Stimulated activated CD4-positive, alpha-beta T cell treated with anti-CD3 and anti-CD28 coated beads, Interleukin-1b, Interleukin-23, amount 100 ng/mL, for 24 hours (primary cell): Measurements from ENCODE around the gene PTX4.

Experiments
- DNase-seq, 4 experiments: peaks; one replicate each; pipeline ENCODE4 v3.0.0-alpha.2; 2020; ENCODE audit warnings: low read depth in 4 of 4, low spot score in 1 of 4

The PTX4 gene

DNA sequence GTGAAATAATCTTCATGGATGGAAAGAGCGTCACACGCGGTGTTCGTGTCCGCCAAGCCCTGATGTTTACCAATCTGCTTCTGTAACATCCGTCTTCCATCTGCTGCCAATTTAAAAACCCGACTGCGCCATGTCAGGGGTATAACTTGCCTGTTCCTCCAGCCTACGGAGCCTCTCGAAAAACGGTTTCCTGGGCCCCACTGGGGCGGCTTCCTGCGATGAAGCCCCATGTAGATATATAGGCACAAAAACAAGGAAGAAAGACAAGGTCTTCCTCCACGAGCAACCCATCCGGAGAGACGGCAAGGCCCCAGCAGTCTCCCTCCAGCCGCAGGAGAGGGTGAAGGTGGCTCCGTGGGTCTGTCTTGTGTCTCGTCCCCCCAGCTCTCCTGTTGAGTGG lies at the start of gene PTX4:
TSS of gene PTX4 (minus strand) at position 326 of the 400 bp plus-strand sequence. CDS start at position 291, 35 bp downstream.
- DNase-seq: no peak

- DNase-seq: no peak
Measured at GRCh38 chr16:1537763-1538289, 49.1 kb upstream of the PTX4 start.

- DNase-seq: no peak
Measured at GRCh38 chr16:1537138-1537577, 48.4 kb upstream of the PTX4 start.

- DNase-seq: no peak
Measured at GRCh38 chr16:1536601-1537000, 47.9 kb upstream of the PTX4 start.

DNA sequence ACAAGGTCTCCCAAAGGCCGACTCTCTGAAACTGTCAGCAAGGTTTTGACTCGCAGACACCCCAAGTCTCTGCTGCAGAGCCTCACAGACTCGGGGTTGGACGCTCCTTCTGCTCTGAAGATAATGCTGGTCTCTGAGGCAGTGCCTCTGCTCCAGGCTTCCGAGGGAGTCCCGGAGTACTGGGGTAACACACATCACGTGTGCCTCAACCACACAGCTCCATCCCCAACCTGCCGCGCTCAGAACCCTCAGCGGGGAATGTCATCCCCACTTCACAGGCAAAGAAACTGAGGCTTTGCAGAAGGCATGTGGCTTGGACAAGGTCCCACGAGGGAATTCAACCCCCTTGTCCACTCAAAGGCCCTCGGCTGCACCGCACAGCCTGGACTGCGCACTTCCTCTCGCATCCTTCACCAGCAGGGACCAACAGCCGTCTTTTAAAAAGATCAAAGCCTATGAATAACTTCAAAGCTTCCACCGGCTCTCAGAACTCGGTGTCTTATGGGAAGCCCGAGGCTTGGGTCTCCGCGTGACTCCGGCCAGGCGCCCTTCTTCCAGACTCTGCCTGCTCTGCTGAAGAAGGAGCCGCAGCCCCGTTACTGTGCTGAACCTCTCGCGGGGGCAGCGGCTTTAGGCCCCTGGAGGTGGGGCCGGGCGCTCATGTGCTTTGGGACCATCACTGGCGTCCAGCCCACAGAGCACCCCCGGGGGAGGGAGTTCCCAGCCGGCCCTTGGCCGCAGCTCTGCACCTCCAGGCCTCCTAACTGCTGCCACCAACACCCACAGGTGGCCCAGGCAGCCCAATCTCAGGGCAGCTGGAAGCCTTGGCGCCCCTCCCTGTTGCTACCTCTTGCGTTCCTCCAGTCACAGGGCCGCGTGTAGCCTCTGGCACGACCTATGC lies 46.9 kb upstream of the PTX4 start:
- DNase-seq: no peak

DNA sequence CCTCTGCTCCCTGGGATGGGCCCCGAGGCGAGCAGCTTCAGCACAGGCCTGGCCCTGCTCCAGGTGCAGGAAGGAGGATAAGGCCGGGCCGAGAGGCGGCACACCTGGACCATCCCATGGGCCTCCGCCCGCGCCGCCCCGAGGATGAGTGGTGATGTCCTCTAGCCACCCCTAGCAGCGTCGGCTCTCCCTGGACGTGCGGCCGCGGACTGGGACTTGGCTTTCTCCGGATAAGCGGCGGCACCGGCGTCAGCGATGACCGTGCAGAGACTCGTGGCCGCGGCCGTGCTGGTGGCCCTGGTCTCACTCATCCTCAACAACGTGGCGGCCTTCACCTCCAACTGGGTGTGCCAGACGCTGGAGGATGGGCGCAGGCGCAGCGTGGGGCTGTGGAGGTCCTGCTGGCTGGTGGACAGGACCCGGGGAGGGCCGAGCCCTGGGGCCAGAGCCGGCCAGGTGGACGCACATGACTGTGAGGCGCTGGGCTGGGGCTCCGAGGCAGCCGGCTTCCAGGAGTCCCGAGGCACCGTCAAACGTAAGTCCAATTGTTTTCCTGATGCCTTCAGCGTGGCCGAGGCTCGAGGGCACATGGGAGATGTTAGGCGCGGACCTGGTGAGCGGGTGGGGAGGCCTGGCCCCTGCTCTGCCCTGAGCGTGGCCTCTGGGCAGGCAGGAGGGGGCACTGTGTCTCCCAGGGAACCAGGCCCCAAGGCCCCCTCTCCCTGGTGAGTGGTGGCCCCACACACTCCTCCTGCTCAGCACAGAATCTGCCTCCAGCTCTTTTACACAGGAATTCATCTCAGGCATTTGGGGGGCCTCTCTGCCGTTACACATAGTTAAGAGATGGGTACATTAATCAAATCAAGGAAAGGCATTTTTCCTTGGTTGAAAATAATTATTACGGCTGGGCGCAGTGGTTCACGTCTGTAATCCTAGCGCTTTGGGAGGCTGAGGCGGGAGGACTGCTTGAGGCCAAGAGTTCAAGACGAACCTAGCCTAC lies 45.6 kb upstream of the PTX4 start:
- DNase-seq: peak in 1 of 4 experiments; percentile 29

- DNase-seq: no peak
Measured at GRCh38 chr16:1533443-1533951, 44.8 kb upstream of the PTX4 start, which contains the start of gene TMEM204. Gene TMEM204 (plus strand): TSS chr16:1533666. CDS start chr16:1534276, 610 bp downstream.

GRCh38 chr16:1532771-1533170 lies 44.0 kb upstream of the PTX4 start:
- no peak for DNase-seq

DNA sequence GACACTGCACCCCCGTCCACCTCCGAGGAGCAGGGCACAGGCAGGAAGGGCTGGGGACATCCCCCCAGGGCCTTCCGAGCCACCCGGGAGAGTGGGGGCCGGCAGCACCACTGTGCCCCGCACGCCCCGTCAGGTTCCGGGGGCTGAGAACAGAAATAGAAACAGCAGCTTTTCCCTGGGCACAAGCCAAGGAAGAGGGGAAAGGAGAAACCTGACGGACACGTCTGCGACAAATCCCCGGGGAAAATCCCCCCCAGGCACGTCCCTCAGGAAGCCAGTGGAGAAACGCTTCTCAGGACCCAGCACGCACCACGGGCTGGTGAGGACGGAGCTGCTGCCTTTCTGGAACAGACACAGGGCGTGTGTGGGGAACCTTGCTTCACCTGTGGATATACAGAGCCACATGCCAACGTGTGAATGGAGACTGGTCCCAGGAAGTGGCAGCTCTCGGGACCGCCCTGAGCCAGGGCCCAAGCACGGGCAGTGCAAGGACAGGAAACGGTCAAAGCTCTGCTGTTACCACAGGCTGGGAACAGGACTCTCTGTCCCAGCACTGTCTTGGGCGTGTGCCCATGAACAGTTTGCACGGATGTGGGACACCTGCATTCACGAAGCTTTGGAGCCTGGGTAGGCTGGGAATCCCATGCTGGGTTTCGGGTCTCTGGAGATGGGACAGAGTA lies 43.5 kb upstream of the PTX4 start:
- DNase-seq: no peak

DNA sequence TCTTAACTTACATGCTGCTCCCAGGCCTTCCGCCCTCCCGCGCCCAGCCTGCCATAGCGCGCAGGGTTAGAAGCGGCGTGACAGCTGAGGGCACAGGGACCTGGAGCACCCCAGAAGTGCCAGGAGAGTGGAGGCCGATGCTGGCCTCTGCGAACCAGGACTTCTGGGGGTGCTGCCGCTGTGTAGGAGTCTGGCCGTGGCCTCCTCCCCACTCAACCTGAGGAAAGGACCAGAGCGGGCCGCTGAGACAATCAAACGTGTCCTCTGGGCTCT lies 42.8 kb upstream of the PTX4 start:
- DNase-seq: no peak

GRCh38 chr16:1530883-1531637 lies 42.3 kb upstream of the PTX4 start:
- no peak for DNase-seq

- no peak for DNase-seq
Measured at GRCh38 chr16:1530349-1530882, 41.7 kb upstream of the PTX4 start.

DNA sequence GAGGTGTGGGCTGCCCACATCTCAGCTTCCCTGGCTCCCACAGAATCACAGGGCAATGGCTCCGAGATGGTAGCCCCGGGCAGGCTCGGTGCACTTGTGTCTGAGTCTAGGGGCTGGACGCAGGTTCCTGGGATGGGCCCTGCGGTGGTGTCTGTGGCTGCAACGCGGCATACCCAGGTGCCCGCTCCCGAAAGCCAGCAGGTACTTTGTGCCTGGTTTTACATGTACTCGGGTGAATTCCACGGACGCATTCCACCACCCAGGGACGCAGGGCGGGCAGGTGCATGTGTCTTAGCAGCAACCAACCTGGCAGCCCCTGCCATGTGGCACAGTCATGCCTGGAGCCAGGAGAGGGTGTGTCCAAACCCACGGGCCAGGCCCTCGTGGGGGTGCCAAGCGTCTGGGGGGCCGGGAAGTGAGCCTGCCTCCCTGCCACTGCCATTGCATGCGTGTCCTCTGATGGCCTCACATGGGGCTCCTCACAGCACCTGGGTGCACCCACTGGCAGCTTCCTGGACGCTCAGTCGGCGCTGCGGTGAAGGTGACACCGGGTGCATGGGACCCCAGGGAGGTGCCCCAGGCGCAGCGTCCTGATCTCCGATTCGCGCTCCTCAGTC lies 40.3 kb upstream of the PTX4 start:
- DNase-seq: no peak

DNA sequence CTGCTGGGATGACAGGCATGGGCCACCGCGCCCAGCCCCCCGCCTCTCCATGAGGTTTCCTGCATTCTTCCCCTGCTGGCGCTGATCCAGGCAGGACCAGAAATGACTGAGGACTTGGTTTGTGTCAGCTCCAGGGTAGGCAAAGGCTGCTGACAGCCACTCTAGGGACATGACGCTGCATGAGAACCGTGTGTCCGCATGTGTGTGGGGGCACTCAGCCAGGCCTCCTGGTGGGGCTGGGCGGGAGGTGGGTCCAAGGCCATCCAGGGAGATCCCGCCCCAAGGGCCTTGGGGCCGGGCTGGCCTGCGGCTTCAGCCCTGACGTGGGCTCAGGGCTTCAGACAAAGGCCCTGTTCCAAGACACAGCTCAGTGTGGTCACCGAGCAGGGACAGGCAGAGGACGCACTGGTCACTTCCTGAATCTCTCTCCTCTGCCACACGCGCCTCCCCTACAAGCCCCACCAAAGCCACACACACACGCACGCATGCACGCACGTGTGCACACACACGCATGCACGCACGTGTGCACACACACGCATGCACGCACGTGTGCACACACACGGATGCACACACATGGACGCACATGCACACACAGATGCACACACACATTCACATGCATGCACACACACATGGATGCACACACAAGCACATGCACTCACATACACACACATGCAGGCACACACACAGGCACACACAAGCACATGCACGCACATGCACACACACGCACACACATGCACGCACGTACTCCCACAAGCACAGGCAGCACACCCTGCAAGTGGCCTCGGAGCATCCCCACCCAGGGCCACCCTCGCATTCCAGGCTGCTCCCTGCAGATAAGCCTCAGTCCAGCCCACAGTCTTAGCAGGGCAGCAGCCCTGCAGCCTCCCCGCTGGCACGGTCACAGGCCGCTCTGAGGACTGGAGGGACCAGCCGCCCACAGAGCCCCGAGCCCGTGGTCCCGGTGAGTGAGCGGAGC lies 39.4 kb upstream of the PTX4 start:
- no peak for DNase-seq

- no peak for DNase-seq
Measured at GRCh38 chr16:1526608-1527555, 38.1 kb upstream of the PTX4 start.

DNA sequence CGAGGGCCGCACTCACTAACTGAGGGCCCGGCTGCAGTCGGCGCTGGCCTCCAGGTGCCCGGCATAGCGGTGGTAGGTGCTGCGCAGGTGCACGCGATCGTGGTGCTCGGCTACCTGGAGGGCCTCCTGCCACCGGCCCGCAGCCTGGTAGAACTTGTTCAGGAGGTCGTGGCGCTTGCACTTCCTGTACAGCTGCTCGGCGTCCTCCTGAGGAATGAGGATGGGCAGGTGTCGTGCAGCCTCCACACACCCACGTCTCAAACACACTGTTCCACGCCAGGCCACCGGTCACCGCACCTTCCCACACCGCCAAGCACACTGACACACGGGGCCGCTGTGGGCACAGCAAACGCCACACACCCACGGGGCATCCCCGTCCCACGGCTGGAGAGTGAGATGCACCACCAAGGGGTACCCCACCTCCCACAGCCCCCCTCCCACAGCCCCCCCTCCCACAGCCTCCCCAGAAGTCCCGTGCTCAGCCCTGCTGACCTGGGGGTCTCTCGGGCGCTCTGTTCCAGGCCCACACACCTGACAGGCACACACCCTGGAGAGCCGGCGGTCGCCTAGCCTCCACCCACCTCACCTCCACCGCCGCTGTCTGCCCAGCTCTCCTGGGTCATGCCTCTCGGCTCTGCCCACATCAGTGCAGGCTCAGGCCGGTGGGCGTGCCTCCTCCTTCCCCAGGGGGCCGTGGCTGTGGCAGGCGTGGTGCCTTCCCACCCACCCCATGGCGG lies 37.3 kb upstream of the PTX4 start:
- no peak for DNase-seq
